ENCODE data around the gene NUMBL. TPM values are rescaled to one million over a fixed set of nuclear protein-coding genes. Genes with fewer than 3 reads are reported as not detected.
A peak's percentile ranks its signal among the peaks of the same experiment; 100 is the strongest.

Gene NUMBL
- total and polyA plus RNA-seq, 9 of the 15 experiments (the other 6 are each of a cell fraction or from before 2014, with no cell fraction given) = 0.39 to 38.6 (median 6.6) TPM

- TF ChIP-seq BDP1 (IDR thresholded peaks at IDR 0.05; ENCODE audit: insufficient read depth, insufficient read length) (no peak), WHSC1 (IDR thresholded peaks at IDR 0.05; ENCODE audit: low read length) (no peak), DLX4 (CRISPR knock-in tag; IDR thresholded peaks at IDR 0.05) (no peak), IFI16 (CRISPR knock-in tag; IDR thresholded peaks at IDR 0.05) (no peak), HNRNPK (IDR thresholded peaks at IDR 0.05; ENCODE audit: low read depth, low read length, poor library complexity, severe bottlenecking) (no peak), ZC3H11A (IDR thresholded peaks at IDR 0.05; ENCODE audit: low read depth, low read length) (no peak), BCLAF1 (IDR thresholded peaks at IDR 0.05; ENCODE audit: borderline replicate concordance in 1 of 2, control insufficient read depth in 1 of 2, low read depth in 2 of 2, low read length in 1 of 2) (no peak), SMARCA5 (IDR thresholded peaks at IDR 0.05) (no peak), POLR2B (IDR thresholded peaks at IDR 0.05; ENCODE audit: low read depth, partially characterized antibody) (peak; percentile 34), NR2C1 (IDR thresholded peaks at IDR 0.05) (no peak), NR2C1 (tag; IDR thresholded peaks at IDR 0.05) (no peak), NFXL1 (CRISPR knock-in tag; IDR thresholded peaks at IDR 0.05) (no peak), ETV5 (CRISPR knock-in tag; IDR thresholded peaks at IDR 0.05; ENCODE audit: low read depth) (no peak), ZBTB12 (CRISPR knock-in tag; IDR thresholded peaks at IDR 0.05) (no peak), CREB3 (tag; conservative IDR thresholded peaks at IDR 0.05; ENCODE audit: low read depth) (no peak), EZH2 (IDR thresholded peaks at IDR 0.05; ENCODE audit: borderline replicate concordance, low read depth, low read length) (no peak), GATA2 (CRISPR knock-in tag; IDR thresholded peaks at IDR 0.05) (no peak), DDX20 (tag; IDR thresholded peaks at IDR 0.05; ENCODE audit: low read depth) (no peak), SPI1 (IDR thresholded peaks at IDR 0.05; ENCODE audit: borderline replicate concordance, low read depth, low read length) (no peak), MBD1 (CRISPR knock-in tag; IDR thresholded peaks at IDR 0.05) (no peak), ZNF143 (CRISPR knock-in tag; IDR thresholded peaks at IDR 0.05) (no peak)
These were observed 27.3 kb downstream of the NUMBL start (continued) for GRCh38 chr19:40662925-40663694.

All from K562 (cell line).